IMR-90 (cell line): ENCODE measurements around the gene ACTMAP.

Experiments
- BHLHE40 ChIP-seq: fragments of 150-350 bp; IDR thresholded peaks from 2 replicates; pipeline ENCODE4 v1.6.1; 2016; ENCODE audit warnings: mild to moderate bottlenecking, low read depth, low read length
- CEBPB ChIP-seq: IDR thresholded peaks from 2 replicates; pipeline ENCODE4 v1.6.1; 2012; ENCODE audit warnings: low read depth, low read length, improper control_type of control experiment
- CTCF ChIP-seq: conservative IDR thresholded peaks from 2 replicates; pipeline ENCODE4 v1.5.1; 2012; ENCODE audit warnings: mild to moderate bottlenecking, low read depth, low read length, improper control_type of control experiment
- ELK1 ChIP-seq: fragments of 150-350 bp; IDR thresholded peaks from 2 replicates; pipeline ENCODE4 v1.6.1; 2016; ENCODE audit warnings: low read depth, mild to moderate bottlenecking, low read length, moderate library complexity, borderline replicate concordance
- FOS ChIP-seq: fragments of 150-350 bp; IDR thresholded peaks from 2 replicates; pipeline ENCODE4 v1.6.1; 2016; ENCODE audit warnings: low read depth, low read length
- MAFK ChIP-seq: IDR thresholded peaks from 2 replicates; pipeline ENCODE4 v1.6.1; 2012; ENCODE audit warnings: low read depth, low read length, improper control_type of control experiment
- MAZ ChIP-seq: IDR thresholded peaks from 2 replicates; pipeline ENCODE4 v1.6.1; 2012; ENCODE audit warnings: low read depth, mild to moderate bottlenecking, low read length, improper control_type of control experiment, moderate library complexity, borderline replicate concordance
- MXI1 ChIP-seq: IDR thresholded peaks from 2 replicates; pipeline ENCODE4 v1.6.1; 2012; ENCODE audit warnings: low read depth, mild to moderate bottlenecking, low read length, moderate library complexity, borderline replicate concordance
- NFE2L2 ChIP-seq: fragments of 150-350 bp; IDR thresholded peaks from 2 replicates; pipeline ENCODE4 v1.6.1; 2016; ENCODE audit warnings: low read depth, mild to moderate bottlenecking, low read length
- POLR2A ChIP-seq: IDR thresholded peaks from 2 replicates; pipeline ENCODE4 v1.6.1; 2012; ENCODE audit warnings: mild to moderate bottlenecking, low read depth, low read length
- RAD21 ChIP-seq: IDR thresholded peaks from 2 replicates; pipeline ENCODE4 v1.6.1; 2012; ENCODE audit warnings: low read length, improper control_type of control experiment
- RFX5 ChIP-seq: IDR thresholded peaks from 2 replicates; pipeline ENCODE4 v1.8.0; 2012; ENCODE audit warnings: low read depth, mild to moderate bottlenecking, low read length, moderate library complexity
- SMC3 ChIP-seq: fragments of 150-350 bp; IDR thresholded peaks from 2 replicates; pipeline ENCODE4 v1.6.1; 2016; ENCODE audit warnings: low read depth, mild to moderate bottlenecking, antibody characterized with exemption, low read length, moderate library complexity

GRCh38 chr19:40721140-40721486, 29.2 kb downstream of the ACTMAP start:
- TF ChIP-seq POLR2A (no peak), CTCF (no peak), CEBPB (no peak), BHLHE40 (no peak), RFX5 (no peak), SMC3 (no peak), FOS (no peak), MAFK (no peak), RAD21 (no peak), NFE2L2 (no peak), MAZ (no peak), ELK1 (no peak), MXI1 (no peak)
